ENCODE data around the gene CCDC32.

- TF ChIP-seq POLR2A (IDR thresholded peaks at IDR 0.05) (no peak), CTCF (IDR thresholded peaks at IDR 0.05) (no peak)
Observed at GRCh38 chr15:40538976-40539375, 25.9 kb downstream of the CCDC32 start.
